GM12872 (cell line): ENCODE measurements around the gene NEURL1B.
A peak's percentile ranks its signal among the peaks of the same experiment; 100 is the strongest.

Experiments used
- CTCF ChIP-seq: IDR thresholded peaks from 3 replicates; pipeline ENCODE4 v1.5.1; 2011; ENCODE audit warnings: low read depth, mild to moderate bottlenecking, low read length, moderate library complexity; ENCODE audit not compliant: insufficient read depth

The NEURL1B gene

GRCh38 chr5:172701291-172701656 lies 60.2 kb downstream of the NEURL1B start:
- no peak for TF ChIP-seq CTCF

DNA sequence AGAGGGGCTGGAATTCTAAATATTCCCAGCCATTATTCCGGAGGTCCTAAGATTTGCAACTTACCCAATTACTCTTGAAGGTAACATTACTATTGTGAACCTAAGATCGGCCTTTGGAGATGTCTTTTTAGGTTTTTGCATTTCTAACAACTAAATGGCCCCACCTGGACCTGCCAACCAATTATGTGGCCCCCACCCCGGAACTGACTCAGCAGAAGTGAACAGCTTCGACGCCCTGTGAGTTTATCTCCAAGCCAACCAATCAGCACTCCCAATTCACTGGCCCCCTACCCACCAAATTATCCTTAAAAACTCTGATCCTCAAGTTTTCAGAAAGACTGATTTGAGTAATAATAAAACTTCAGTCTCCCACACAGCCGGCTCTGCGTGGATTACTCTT lies 62.9 kb downstream of the NEURL1B start:
- no peak for TF ChIP-seq CTCF

DNA sequence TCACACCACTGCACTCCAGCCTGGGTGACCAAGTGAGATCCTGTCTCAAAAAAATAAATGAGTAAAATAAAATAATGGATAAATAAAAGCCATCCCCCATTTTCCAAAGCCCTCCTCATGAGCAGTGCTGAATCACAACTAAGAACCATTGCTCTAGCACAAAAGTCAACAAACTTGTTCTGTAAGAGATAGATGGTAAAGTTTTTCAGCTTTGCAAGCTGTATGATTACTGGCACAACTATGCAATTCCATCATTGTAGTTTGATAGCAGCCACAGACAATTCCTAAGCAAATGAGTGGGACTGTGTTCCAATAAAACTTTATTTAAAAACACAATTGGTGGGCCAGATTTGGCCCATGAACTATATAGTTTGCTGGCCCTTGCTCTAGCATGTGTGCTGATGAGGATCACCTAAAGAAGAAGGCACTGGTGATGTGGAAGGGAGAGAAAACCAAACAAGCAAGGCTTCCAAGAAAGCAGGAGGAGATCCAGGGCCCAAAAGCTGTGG lies 64.6 kb downstream of the NEURL1B start:
- no peak for TF ChIP-seq CTCF

- TF ChIP-seq CTCF, result no peak
These were observed 65.7 kb downstream of the NEURL1B start for GRCh38 chr5:172706796-172707195.

DNA sequence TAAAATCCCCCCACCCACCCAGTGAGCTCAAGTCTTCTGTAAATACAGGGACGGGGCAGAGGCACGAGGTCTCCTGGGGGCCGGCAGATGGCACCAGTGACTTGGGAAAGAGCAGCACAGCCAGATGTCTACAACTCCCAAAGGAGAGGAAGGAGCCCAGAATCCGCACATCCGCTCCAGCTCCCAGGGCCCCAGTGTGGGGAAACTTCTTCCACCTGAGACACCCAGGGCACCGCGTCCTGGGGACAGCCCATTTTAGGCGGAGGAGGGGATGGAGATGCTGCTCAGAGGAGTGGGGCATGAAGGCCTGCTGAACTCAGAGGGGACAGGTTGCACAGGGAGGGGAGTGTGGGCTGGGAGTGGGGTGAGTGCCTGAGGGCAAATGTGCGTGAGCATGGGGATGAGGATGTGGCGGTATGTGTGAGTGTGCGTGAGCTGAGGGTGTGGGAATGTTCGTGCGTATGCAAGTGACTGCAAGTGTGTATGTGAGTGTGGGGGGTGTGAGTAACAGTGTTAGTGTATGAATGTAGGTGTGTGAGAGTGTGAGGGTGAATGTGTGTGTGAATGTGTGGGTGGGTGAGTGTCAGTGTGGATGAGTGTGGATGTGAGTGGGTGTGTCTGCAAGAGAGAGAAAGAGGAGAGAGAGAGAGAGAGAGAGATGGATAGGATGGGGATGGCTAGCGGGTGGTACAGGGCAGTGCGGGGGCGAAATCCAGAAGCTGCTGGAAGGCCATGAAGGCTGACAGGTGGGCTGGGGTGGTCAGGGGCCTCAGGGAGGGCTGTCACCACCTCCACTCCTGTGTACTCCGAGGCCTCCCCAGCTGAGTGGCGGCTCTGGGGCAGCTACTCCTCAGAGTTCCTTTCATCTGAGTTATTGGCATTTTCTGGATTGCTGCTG lies 66.5 kb downstream of the NEURL1B start:
- peak; percentile 57 for TF ChIP-seq CTCF

DNA sequence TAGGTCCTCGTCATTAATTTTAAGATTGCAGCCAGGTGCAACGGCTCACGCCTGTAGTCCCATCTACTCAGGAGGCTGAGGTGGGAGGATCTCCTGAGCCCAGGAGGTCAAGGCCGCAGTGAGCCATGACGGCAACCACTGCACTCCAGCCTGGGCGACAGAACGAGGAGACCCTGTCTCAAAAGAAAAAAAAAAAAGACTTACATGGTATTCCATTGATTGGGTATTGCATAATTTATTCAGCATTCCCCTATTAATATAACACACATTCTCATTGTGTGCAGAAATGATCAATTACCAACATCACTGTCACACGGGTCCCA lies 67.1 kb downstream of the NEURL1B start:
- no peak for TF ChIP-seq CTCF

- TF ChIP-seq CTCF, result no peak
These were observed 69.6 kb downstream of the NEURL1B start for GRCh38 chr5:172710676-172711075.
